Neuronal stem cell (in vitro differentiated cells): ENCODE results near the gene PRSS12.

Source experiments
- DNase-seq: peaks from one replicate; pipeline ENCODE4 v3.0.0-alpha.2; 2013; ENCODE audit warnings: low spot score
- H2AFZ ChIP-seq: one replicate; pipeline ENCODE4 v1.6.1; 2013; ENCODE audit warnings: mild to moderate bottlenecking, low read length, inconsistent platforms
- H2AK5ac ChIP-seq: 2 replicates; pipeline ENCODE4 v1.6.1; 2013; ENCODE audit warnings: low read depth, mild to moderate bottlenecking, inconsistent platforms, low read length, moderate library complexity, mixed read lengths
- H2BK120ac ChIP-seq: 2 replicates; pipeline ENCODE4 v1.6.1; 2013; ENCODE audit warnings: low read depth, mild to moderate bottlenecking, inconsistent platforms, low read length, moderate library complexity, mixed read lengths
- H2BK12ac ChIP-seq: one replicate; pipeline ENCODE4 v1.6.1; 2013; ENCODE audit warnings: low read length, inconsistent platforms
- H2BK15ac ChIP-seq: 2 replicates; pipeline ENCODE4 v1.6.1; 2013; ENCODE audit warnings: mild to moderate bottlenecking, low read length, inconsistent platforms, mixed read lengths
- H2BK5ac ChIP-seq: one replicate; pipeline ENCODE4 v1.6.1; 2013; ENCODE audit warnings: inconsistent platforms, mild to moderate bottlenecking, low read length, moderate library complexity
- H3K14ac ChIP-seq: one replicate; pipeline ENCODE4 v1.6.1; 2013; ENCODE audit warnings: low read length, inconsistent platforms
- H3K18ac ChIP-seq: 2 replicates; pipeline ENCODE4 v1.6.1; 2013; ENCODE audit warnings: low read length, inconsistent platforms
- H3K23ac ChIP-seq: 2 replicates; pipeline ENCODE4 v1.6.1; 2013; ENCODE audit warnings: low read depth, mild to moderate bottlenecking, mixed read lengths, low read length, inconsistent platforms; ENCODE audit not compliant: poor library complexity
- H3K27ac ChIP-seq: replicated peaks from 3 replicates; pipeline ENCODE4 v1.5.1; 2013; ENCODE audit warnings: low read length, inconsistent platforms
- H3K27me3 ChIP-seq, 3 experiments: 2 replicates each; pipeline ENCODE4 v1.6.1; 2013; ENCODE audit warnings: low read length in 3 of 3, mild to moderate bottlenecking in 2 of 3, inconsistent platforms in 1 of 3, low read depth in 1 of 3, mixed read lengths in 1 of 3, moderate library complexity in 1 of 3; ENCODE audit not compliant: control insufficient read depth in 3 of 3, insufficient read depth in 3 of 3
- H3K36me3 ChIP-seq, 2 donors: replicated peaks in 1 of 2; 2 replicates each; pipeline ENCODE4 v1.6.1; 2013; ENCODE audit warnings: low read length in 2 of 2; ENCODE audit not compliant: control insufficient read depth in 2 of 2, insufficient read depth in 2 of 2
- H3K4ac ChIP-seq: 2 replicates; pipeline ENCODE4 v1.6.1; 2013; ENCODE audit warnings: inconsistent platforms, mild to moderate bottlenecking, low read length, moderate library complexity
- H3K4me1 ChIP-seq, 2 donors: 1 replicate in 1 of 2; 2 replicates in 1 of 2; pipeline ENCODE4 v1.6.1; 2013; ENCODE audit warnings: low read length in 2 of 2, low read depth in 1 of 2; ENCODE audit not compliant: control insufficient read depth in 2 of 2, insufficient read depth in 1 of 2
- H3K4me2 ChIP-seq: one replicate; pipeline ENCODE4 v1.6.1; 2013; ENCODE audit warnings: mild to moderate bottlenecking, low read length, inconsistent platforms; ENCODE audit not compliant: insufficient read depth, poor library complexity, severe bottlenecking
- H3K4me3 ChIP-seq, 2 donors: 2 replicates each; pipeline ENCODE4 v1.5.1; 2013; ENCODE audit warnings: low read length in 2 of 2, mild to moderate bottlenecking in 2 of 2, inconsistent platforms in 1 of 2, moderate library complexity in 1 of 2
- H3K79me1 ChIP-seq: one replicate; pipeline ENCODE4 v1.6.1; 2013; ENCODE audit warnings: low read depth, mild to moderate bottlenecking, inconsistent platforms, low read length, moderate library complexity
- H3K9ac ChIP-seq: one replicate; pipeline ENCODE4 v1.6.1; 2013; ENCODE audit warnings: mild to moderate bottlenecking, low read depth, low read length, inconsistent platforms; ENCODE audit not compliant: poor library complexity
- H3K9me3 ChIP-seq, 2 donors: replicated peaks in 1 of 2; 2 replicates each; pipeline versions ENCODE3 to v1.6.1; 2013; ENCODE audit warnings: low read length in 2 of 2, mild to moderate bottlenecking in 2 of 2, inconsistent platforms in 1 of 2, low read depth in 1 of 2, mixed read lengths in 1 of 2, moderate library complexity in 1 of 2; ENCODE audit not compliant: control insufficient read depth in 2 of 2, insufficient read depth in 1 of 2
- H4K8ac ChIP-seq: one replicate; pipeline ENCODE4 v1.6.1; 2013; ENCODE audit warnings: low read depth, mild to moderate bottlenecking, inconsistent platforms, low read length, moderate library complexity
- H4K91ac ChIP-seq: one replicate; pipeline ENCODE4 v1.6.1; 2013; ENCODE audit warnings: low read length, low read depth, mild to moderate bottlenecking, inconsistent platforms; ENCODE audit not compliant: poor library complexity
- WGBS, 2 donors: extraction: QIAGEN DNeasy Blood & Tissue Kit; methylation state at CpG; one replicate each; pipeline ENCODE4 v1.1.7; 2013; ENCODE audit warnings: missing lambda C conversion rate in 2 of 2, mixed read lengths in 1 of 2; ENCODE audit not compliant: insufficient read length in 2 of 2, insufficient replicate concordance in 1 of 2; ENCODE audit errors: extremely low coverage in 2 of 2; 5-methylcytosine and 5-hydroxymethylcytosine counted together

The PRSS12 gene

DNA sequence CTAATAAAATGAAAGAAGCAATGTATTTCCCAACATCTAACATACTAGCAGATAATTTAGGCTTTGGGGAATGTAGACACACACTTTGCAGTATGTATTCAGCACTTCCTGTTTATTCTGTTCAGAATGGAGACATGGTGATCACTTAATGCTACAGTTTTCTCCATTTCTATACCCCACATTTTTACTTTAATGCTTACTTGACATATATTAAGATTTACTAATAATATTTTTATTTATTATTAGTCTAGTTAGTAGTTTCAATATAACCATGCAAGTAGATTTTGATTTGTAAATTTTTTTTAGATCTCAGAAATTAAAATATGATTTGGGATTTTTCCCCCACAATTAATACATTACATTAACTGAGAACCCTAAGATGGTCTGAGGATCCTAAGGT, 98.4 kb downstream of the PRSS12 start:
- Histone ChIP-seq H3K18ac (no peak overlapping the region), H2BK15ac (no peak overlapping the region), H3K79me1 (no peaks in the 10 kb centered on the region), H3K9me3 (no peaks in the 10 kb centered on the region), H3K14ac (no peak overlapping the region), H4K91ac (no peak overlapping the region), H3K4me3 (no peak overlapping the region), H3K4me1 (no peaks in the 10 kb centered on the region), H2BK12ac (no peak overlapping the region), H3K4me2 (no peak overlapping the region), H2BK5ac (no peak overlapping the region), H3K23ac (no peak overlapping the region), H2AFZ (no peak overlapping the region), H2AK5ac (no peak overlapping the region), H3K4ac (no peak overlapping the region), H2BK120ac (no peak overlapping the region), H3K27me3 (no peaks in the 10 kb centered on the region), H3K27ac (no peak overlapping the region), H3K36me3 (no peaks in the 10 kb centered on the region), H4K8ac (no peak overlapping the region), H3K9ac (no peak overlapping the region)
- DNase-seq = no peak

DNA sequence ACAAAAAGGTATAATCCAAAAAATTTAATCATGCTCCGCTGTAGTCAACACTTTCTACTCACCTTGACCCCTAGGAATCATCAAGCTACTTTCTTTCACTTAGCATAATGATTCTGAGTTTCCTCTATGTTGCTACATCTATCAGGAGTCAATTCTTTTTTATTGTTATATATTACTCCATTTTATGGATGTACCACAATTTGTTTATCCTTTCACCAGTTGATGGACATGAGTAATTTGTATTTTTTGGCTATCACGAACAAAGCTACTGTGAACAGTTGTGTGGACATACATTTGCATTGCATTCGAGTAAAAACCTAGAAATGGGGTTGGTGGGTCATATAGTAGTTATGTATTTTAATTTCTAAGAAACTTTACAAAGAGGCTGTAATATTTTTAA, 102.9 kb downstream of the PRSS12 start:
- Histone ChIP-seq H3K27me3 (no peaks in the 10 kb centered on the region), H2AK5ac (no peak overlapping the region), H3K36me3 (no peaks in the 10 kb centered on the region), H3K4me1 (no peaks in the 10 kb centered on the region), H3K23ac (no peak overlapping the region), H3K79me1 (no peaks in the 10 kb centered on the region), H3K4me3 (no peak overlapping the region), H2BK15ac (no peak overlapping the region), H3K4ac (no peak overlapping the region), H3K18ac (no peak overlapping the region), H4K8ac (no peak overlapping the region), H2BK120ac (no peak overlapping the region), H4K91ac (no peak overlapping the region), H2AFZ (no peak overlapping the region), H2BK12ac (no peak overlapping the region), H2BK5ac (no peak overlapping the region), H3K27ac (no peak overlapping the region), H3K14ac (no peak overlapping the region), H3K4me2 (no peak overlapping the region), H3K9ac (no peak overlapping the region), H3K9me3 (no peaks in the 10 kb centered on the region)
- WGBS, 2 donors = no CpG with 5 or more reads among the region's 3 CpGs
- no peak for DNase-seq

DNA sequence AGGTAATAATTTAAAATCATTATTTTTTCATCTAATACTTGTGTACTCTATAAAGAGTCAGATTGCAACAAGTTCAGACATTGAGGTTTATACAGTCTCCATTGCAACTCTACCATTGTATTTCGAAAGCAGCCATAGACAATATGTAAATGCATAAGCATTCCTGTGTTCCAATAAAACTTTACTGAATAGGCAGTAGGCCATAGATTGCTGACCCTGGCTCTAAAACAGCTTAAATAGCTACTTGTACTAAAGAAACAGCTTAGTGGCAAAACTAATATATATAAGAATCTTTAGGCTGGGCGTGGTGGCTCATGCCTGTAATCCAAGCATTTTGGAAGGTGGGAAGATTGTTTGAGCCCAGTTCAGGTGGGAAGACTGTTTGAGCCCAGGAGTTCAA, 115.3 kb downstream of the PRSS12 start:
- Histone ChIP-seq H3K9me3 (no peaks in the 10 kb centered on the region), H3K4ac (no peak overlapping the region), H3K4me3 (no peak overlapping the region), H3K23ac (no peak overlapping the region), H2AK5ac (no peak overlapping the region), H3K79me1 (no peaks in the 10 kb centered on the region), H4K91ac (no peak overlapping the region), H2BK5ac (no peak overlapping the region), H3K4me1 (no peaks in the 10 kb centered on the region), H2BK12ac (no peak overlapping the region), H2BK120ac (no peak overlapping the region), H3K4me2 (no peak overlapping the region), H3K36me3 (no peaks in the 10 kb centered on the region), H3K9ac (no peak overlapping the region), H3K14ac (no peak overlapping the region), H4K8ac (no peak overlapping the region), H2BK15ac (no peak overlapping the region), H3K27me3 (peaks cover 0 to 2% (median 0%) of the 10 kb centered on the region in 3 experiments), H2AFZ (no peak overlapping the region), H3K27ac (no peak overlapping the region), H3K18ac (no peak overlapping the region)
- no peak for DNase-seq
- no CpG with 5 or more reads among the region's 2 CpGs for WGBS, 2 donors

DNA sequence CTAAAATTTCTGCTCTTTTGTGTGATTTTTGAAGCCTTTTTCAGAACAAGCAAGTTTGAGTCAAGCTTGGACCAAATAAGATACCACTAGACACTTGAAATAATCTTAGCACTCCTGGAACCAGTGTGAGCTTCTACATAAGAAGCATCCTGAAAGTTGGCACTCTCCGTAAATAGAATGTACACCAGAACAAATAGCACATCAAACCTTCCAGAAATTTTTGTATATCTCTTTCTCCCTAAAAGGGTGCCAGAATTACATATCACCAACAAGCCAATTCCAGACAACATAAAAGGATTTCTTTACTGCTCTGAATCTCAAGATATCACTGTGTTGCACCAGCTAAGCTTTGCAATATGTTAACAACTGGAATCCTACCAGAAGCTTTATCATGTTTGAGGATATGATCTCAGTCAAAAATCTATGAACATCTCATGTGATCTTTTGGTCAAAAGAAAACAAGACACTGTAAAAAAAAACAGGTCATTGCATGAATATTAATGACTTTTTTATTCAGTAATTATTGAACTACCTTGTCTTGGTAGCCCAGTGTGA, 117.2 kb downstream of the PRSS12 start:
- no peak overlapping the region for H2BK15ac ChIP-seq
- no peaks in the 10 kb centered on the region for H3K36me3 ChIP-seq
- no peak overlapping the region for H3K4me3 ChIP-seq
- H3K79me1 ChIP-seq = no peaks in the 10 kb centered on the region
- H2BK120ac ChIP-seq = no peak overlapping the region
- H3K4ac ChIP-seq = no peak overlapping the region
- no peak overlapping the region for H2AFZ ChIP-seq
- H3K27ac ChIP-seq = no peak overlapping the region
- no peak overlapping the region for H2AK5ac ChIP-seq
- no peak overlapping the region for H3K14ac ChIP-seq
- no peak overlapping the region for H4K91ac ChIP-seq
- no peaks in the 10 kb centered on the region for H3K4me1 ChIP-seq
- H4K8ac ChIP-seq = no peak overlapping the region
- H3K4me2 ChIP-seq = no peak overlapping the region
- DNase-seq = no peak
- no peak overlapping the region for H2BK12ac ChIP-seq
- H3K27me3 ChIP-seq = peaks cover 0 to 2% (median 0%) of the 10 kb centered on the region in 3 experiments
- no peak overlapping the region for H3K23ac ChIP-seq
- H3K9me3 ChIP-seq = no peaks in the 10 kb centered on the region
- no peak overlapping the region for H3K9ac ChIP-seq
- H3K18ac ChIP-seq = no peak overlapping the region
- no CpG with 5 or more reads among the region's 1 CpG for WGBS, 2 donors
- no peak overlapping the region for H2BK5ac ChIP-seq
